Naive thymus-derived CD4-positive, alpha-beta T cell (primary cell): ENCODE data around the gene FAM210B. TPM values are rescaled to one million over a fixed set of nuclear protein-coding genes. Genes with fewer than 3 reads are reported as not detected.

Experiments used
- ATAC-seq: fragments of 150-1000 bp; cut with Tn5 transposase; 2 replicates; pipeline ENCODE4 v1.10.0; 2021; ENCODE audit warnings: mild to moderate bottlenecking, moderate library complexity
- CTCF ChIA-PET: fragments of 350-600 bp; sonication (Branson Sonifier 250); formaldehyde crosslinking; loops from one replicate; lab custom pipeline; 2021; ENCODE audit warnings: antibody characterized with exemption; lab: Charles Lee
- POLR2A ChIA-PET: fragments of 350-600 bp; sonication (Branson Sonifier 250); formaldehyde crosslinking; loops from one replicate; lab custom pipeline; 2021; ENCODE audit warnings: antibody characterized with exemption, inconsistent platforms; lab: Charles Lee
- DNase-seq, 9 donors: peaks; one replicate each; pipeline versions ENCODE4 v3.0.0 to v3.0.0-alpha.2; 2020 to 2022; ENCODE audit warnings: mixed read lengths in 1 of 9
- H3K27ac ChIP-seq: one replicate; pipeline ENCODE4 v1.7.0; 2013; ENCODE audit warnings: mild to moderate bottlenecking, low read depth, low read length, moderate library complexity
- H3K27me3 ChIP-seq, 2 donors: one replicate each; pipeline ENCODE4 v1.7.0; 2013; ENCODE audit warnings: low read length in 2 of 2, mild to moderate bottlenecking in 2 of 2, moderate library complexity in 2 of 2; ENCODE audit not compliant: control insufficient read depth in 2 of 2, insufficient read depth in 2 of 2
- H3K36me3 ChIP-seq, 3 experiments: 1 replicate in 2 of 3; 2 replicates in 1 of 3; pipeline ENCODE4 v1.7.0; 2013; ENCODE audit warnings: low read length in 3 of 3, mild to moderate bottlenecking in 3 of 3, moderate library complexity in 1 of 3; ENCODE audit not compliant: insufficient read depth in 3 of 3, control insufficient read depth in 2 of 3
- H3K4me1 ChIP-seq, 2 donors: one replicate each; pipeline ENCODE4 v1.7.0; 2013; ENCODE audit warnings: low read length in 2 of 2, mild to moderate bottlenecking in 2 of 2, moderate library complexity in 1 of 2; ENCODE audit not compliant: control insufficient read depth in 2 of 2, insufficient read depth in 2 of 2
- H3K4me3 ChIP-seq: 2 replicates; pipeline ENCODE4 v1.7.0; 2013; ENCODE audit warnings: mild to moderate bottlenecking, low read length
- H3K9me3 ChIP-seq, 3 experiments: 1 replicate in 2 of 3; 2 replicates in 1 of 3; pipeline ENCODE4 v1.7.0; 2013; ENCODE audit warnings: low read length in 3 of 3; ENCODE audit not compliant: control insufficient read depth in 2 of 3
- H3K27ac Mint-ChIP-seq, 9 donors: one replicate each; pipeline ENCODE4 v1.8.0; 2020 to 2022; ENCODE audit warnings: mixed read lengths in 9 of 9, mild to moderate bottlenecking in 8 of 9, moderate library complexity in 5 of 9, inconsistent platforms in 2 of 9
- H3K27me3 Mint-ChIP-seq, 5 donors: one replicate each; pipeline ENCODE4 v1.8.0; 2021 to 2022; ENCODE audit warnings: mixed read lengths in 5 of 5, mild to moderate bottlenecking in 1 of 5
- H3K36me3 Mint-ChIP-seq, 5 donors: one replicate each; pipeline ENCODE4 v1.8.0; 2020 to 2022; ENCODE audit warnings: mixed read lengths in 5 of 5, mild to moderate bottlenecking in 3 of 5, inconsistent platforms in 1 of 5
- H3K4me1 Mint-ChIP-seq, 7 donors: one replicate each; pipeline ENCODE4 v1.8.0; 2020 to 2022; ENCODE audit warnings: mixed read lengths in 7 of 7, mild to moderate bottlenecking in 3 of 7, inconsistent platforms in 1 of 7
- H3K4me3 Mint-ChIP-seq, 10 donors: one replicate each; pipeline ENCODE4 v1.8.0; 2020 to 2022; ENCODE audit warnings: mild to moderate bottlenecking in 10 of 10, mixed read lengths in 10 of 10, moderate library complexity in 6 of 10, inconsistent platforms in 2 of 10
- H3K9me3 Mint-ChIP-seq, 11 donors: one replicate each; pipeline ENCODE4 v1.8.0; 2020 to 2022; ENCODE audit warnings: mixed read lengths in 11 of 11, mild to moderate bottlenecking in 4 of 11, inconsistent platforms in 1 of 11, moderate library complexity in 1 of 11
- intact Hi-C, 2 donors: fragments of 100-400 bp; cut with micrococcal nuclease; formaldehyde crosslinking; loops; one replicate each; pipeline ENCODE4 v1.15.1; 2023
- polyA plus RNA-seq, 2 donors: library from polyadenylated mRNA; unstranded; fragments of 300-500 nt; fragmentation: Illumina TruSeq; gene quantifications; one replicate each; pipeline ENCODE4 v1.2.3, GENCODE V29; 2021
- total RNA-seq, 6 experiments: library from RNA in 5 of 6; stranded (reverse) in 5 of 6; gene quantifications; 1 replicate in 5 of 6; 2 replicates in 1 of 6; pipeline ENCODE4 v1.2.3 and lab custom pipeline; 2021 to 2026

Gene FAM210B
- total and polyA plus RNA-seq, 7 experiments from 2014 or later: 8.1 to 43.2 (median 30.6) TPM

DNA sequence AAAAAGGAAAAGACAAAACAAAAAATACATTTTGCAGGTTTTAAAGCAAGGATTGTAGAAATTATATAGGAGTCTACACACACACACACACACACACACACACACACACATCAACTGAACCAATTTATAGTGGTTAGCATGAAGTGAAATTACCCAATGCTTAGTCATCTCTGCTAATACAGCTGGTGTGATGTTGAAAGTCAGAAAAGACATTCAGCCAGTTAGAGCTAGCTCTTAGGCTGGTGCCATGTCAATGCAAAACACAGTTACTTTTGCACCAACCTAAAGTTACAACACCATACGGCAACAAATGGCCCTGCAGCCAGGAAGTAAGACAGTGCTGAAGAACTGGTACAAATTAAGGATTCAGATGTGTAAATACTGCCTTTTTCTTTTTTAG is 15.2 kb downstream of the FAM210B start:
- Mint-ChIP-seq H3K27me3 (no peaks in the 10 kb centered on the region), H3K27ac (peak overlapping the region in 1 of 9 donors; percentile 38), H3K4me3 (peak overlapping the region in 1 of 10 donors; percentile 25), H3K9me3 (no peaks in the 10 kb centered on the region), H3K36me3 (peaks cover 0 to 39% (median 0%) of the 10 kb centered on the region in 5 donors), H3K4me1 (peaks cover 0 to 39% (median 0%) of the 10 kb centered on the region in 7 donors)
- no peak overlapping the region for H3K4me3 ChIP-seq
- H3K27me3 ChIP-seq: no peaks in the 10 kb centered on the region
- H3K27ac ChIP-seq: no peak overlapping the region
- no peaks in the 10 kb centered on the region for H3K36me3 ChIP-seq
- POLR2A ChIA-PET: interaction anchor here (0.6 to 0.7 kb wide), 2 partner anchors 14 to 91 kb away, joined by 3 to 8 read pairs; no protein-coding TSS in a partner anchor
- ATAC-seq (peak; percentile 90), DNase-seq (no peak)
- no peaks in the 10 kb centered on the region for H3K9me3 ChIP-seq
- no peaks in the 10 kb centered on the region for H3K4me1 ChIP-seq
- intact Hi-C loops: no loop called here
- CTCF ChIA-PET: no interaction called here

DNA sequence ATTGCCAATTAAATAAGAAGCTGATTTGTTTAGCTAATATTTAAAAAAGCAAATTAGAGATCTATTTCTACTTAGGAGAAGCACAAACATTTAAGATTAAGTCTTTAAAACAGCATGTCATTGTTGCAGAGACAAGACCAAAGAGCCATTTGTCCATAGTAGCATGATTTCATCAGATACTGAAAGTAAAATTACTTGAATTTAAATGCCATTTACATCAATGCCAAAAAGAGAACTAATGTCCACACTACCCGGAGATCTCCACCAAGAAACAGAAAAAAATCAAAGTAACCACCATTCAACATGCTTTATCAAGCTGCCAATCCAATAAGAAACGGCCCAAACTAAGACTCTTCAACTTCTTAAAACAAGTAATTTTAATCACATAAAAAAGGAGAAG is 17.6 kb downstream of the FAM210B start:
- no peaks in the 10 kb centered on the region for H3K27me3 ChIP-seq
- Mint-ChIP-seq H3K4me1 (peaks cover 0 to 51% (median 0%) of the 10 kb centered on the region in 7 donors), H3K4me3 (peak overlapping the region in 1 of 10 donors; percentile 12), H3K36me3 (peaks cover 0 to 36% (median 0%) of the 10 kb centered on the region in 5 donors), H3K9me3 (no peaks in the 10 kb centered on the region), H3K27me3 (no peaks in the 10 kb centered on the region), H3K27ac (peak overlapping the region in 1 of 9 donors; percentile 44)
- no peaks in the 10 kb centered on the region for H3K9me3 ChIP-seq
- no peak overlapping the region for H3K4me3 ChIP-seq
- DNase-seq: no peak
- ATAC-seq: no peak
- no peak overlapping the region for H3K27ac ChIP-seq
- H3K4me1 ChIP-seq: no peaks in the 10 kb centered on the region
- ChIA-PET POLR2A (interaction anchor here (0.8 kb wide), 1 partner anchor 16 kb away, joined by 3 read pairs; the partner anchor contains the start of genes AURKA and CSTF1), CTCF (no interaction called here)
- H3K36me3 ChIP-seq: no peaks in the 10 kb centered on the region
- intact Hi-C loops: no loop called here

DNA sequence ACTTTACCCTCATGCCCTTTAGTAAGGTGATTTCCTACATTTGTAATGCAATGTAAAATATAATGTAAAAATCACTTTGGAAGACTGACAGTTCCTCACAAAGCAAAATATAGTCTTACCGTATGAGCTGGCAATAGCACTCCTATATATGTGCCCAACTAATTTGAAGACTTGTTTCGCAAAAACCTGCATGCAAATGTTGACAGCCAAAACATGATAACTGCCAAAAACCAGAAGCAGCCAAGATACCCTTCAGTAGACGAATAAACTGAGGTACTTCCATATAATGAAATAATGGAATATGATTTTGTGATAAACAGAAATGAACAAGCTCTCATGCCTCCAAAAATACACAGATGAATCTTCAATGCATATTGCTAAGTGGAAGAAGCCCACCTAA is 19.6 kb downstream of the FAM210B start:
- DNase-seq (no peak), ATAC-seq (no peak)
- Histone ChIP-seq H3K36me3 (no peaks in the 10 kb centered on the region), H3K9me3 (no peaks in the 10 kb centered on the region), H3K27me3 (no peaks in the 10 kb centered on the region), H3K4me3 (no peak overlapping the region), H3K4me1 (no peaks in the 10 kb centered on the region), H3K27ac (no peak overlapping the region)
- Mint-ChIP-seq H3K9me3 (no peaks in the 10 kb centered on the region), H3K4me3 (no peak overlapping the region), H3K36me3 (peaks cover 0 to 36% (median 0%) of the 10 kb centered on the region in 5 donors), H3K27ac (peak overlapping the region in 1 of 9 donors; percentile 45), H3K4me1 (peaks cover 0 to 60% (median 0%) of the 10 kb centered on the region in 7 donors), H3K27me3 (no peaks in the 10 kb centered on the region)
- POLR2A ChIA-PET: interaction anchor here (1.0 kb wide), 1 partner anchor 8 kb away, joined by 3 read pairs; no protein-coding TSS in a partner anchor
- intact Hi-C loops: no loop called here
- CTCF ChIA-PET: no interaction called here

DNA sequence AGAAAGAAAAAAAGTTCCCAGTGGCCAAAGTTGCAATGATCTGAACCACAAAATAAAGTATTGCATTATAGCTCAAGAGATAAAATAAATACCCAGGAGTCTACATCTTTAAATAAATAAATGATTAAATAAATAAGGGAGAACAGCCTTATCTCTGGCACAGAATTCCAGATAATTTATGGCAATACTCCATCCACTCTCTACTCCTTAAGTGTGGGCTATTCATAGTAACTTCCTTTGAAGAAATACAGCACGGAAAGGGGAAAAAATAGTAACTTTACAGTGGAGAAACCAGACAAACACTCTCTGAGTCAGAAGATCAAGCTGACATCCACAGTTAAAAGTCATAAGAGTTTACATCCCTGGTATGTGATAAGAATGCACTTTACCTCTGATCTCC is 21.6 kb downstream of the FAM210B start:
- H3K4me1 Mint-ChIP-seq: peaks cover 0 to 63% (median 0%) of the 10 kb centered on the region in 7 donors
- ChIA-PET POLR2A (no interaction called here), CTCF (no interaction called here)

DNA sequence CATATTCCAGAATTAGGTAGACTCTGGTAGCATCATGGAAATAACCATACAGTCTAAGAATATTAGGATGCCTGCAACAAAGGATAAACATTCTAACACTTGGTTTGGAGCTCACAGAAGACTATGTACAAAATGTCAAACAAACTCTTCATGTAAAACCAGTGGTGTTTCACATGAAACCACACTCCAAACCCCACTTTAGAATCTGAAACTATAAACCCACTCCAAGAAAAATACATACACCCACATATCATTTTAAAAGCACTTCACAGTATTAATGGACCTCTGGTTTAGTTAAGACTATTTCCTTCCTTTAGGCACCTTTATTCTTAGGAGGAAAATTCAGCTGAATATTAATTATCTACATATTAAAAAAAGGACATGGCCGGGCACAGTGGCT is 22.7 kb downstream of the FAM210B start:
- no peak for DNase-seq
- peak overlapping the region in 1 of 9 donors; percentile 57 for H3K27ac Mint-ChIP-seq
- peaks cover 0 to 43% (median 0%) of the 10 kb centered on the region in 5 donors for H3K36me3 Mint-ChIP-seq
- intact Hi-C loops: no loop called here
- no peaks in the 10 kb centered on the region for H3K9me3 ChIP-seq
- CTCF ChIA-PET: no interaction called here
- H3K36me3 ChIP-seq: no peaks in the 10 kb centered on the region
- no peak overlapping the region for H3K27ac ChIP-seq
- no peak overlapping the region for H3K4me3 Mint-ChIP-seq
- no peaks in the 10 kb centered on the region for H3K4me1 ChIP-seq
- H3K27me3 ChIP-seq: no peaks in the 10 kb centered on the region
- POLR2A ChIA-PET: interaction anchor here (1.4 kb wide), 1 partner anchor 10 kb away, joined by 3 read pairs; the partner anchor contains the start of gene AURKA
- peaks cover 0 to 55% (median 0%) of the 10 kb centered on the region in 7 donors for H3K4me1 Mint-ChIP-seq
- H3K27me3 Mint-ChIP-seq: no peaks in the 10 kb centered on the region
- ATAC-seq: no peak
- no peaks in the 10 kb centered on the region for H3K9me3 Mint-ChIP-seq
- H3K4me3 ChIP-seq: no peak overlapping the region

More for the DNA sequence above, 21.6 kb downstream of the FAM210B start:
- H3K4me1 ChIP-seq: no peaks in the 10 kb centered on the region
- no peaks in the 10 kb centered on the region for H3K27me3 ChIP-seq
- intact Hi-C loops: no loop called here
- DNase-seq (no peak), ATAC-seq (no peak)
- H3K4me3 ChIP-seq: no peak overlapping the region
- no peak overlapping the region for H3K27ac ChIP-seq
- Mint-ChIP-seq H3K27me3 (no peaks in the 10 kb centered on the region), H3K4me3 (no peak overlapping the region), H3K36me3 (peaks cover 0 to 42% (median 0%) of the 10 kb centered on the region in 5 donors), H3K27ac (no peak overlapping the region), H3K9me3 (no peaks in the 10 kb centered on the region)
- no peaks in the 10 kb centered on the region for H3K9me3 ChIP-seq
- no peaks in the 10 kb centered on the region for H3K36me3 ChIP-seq

DNA sequence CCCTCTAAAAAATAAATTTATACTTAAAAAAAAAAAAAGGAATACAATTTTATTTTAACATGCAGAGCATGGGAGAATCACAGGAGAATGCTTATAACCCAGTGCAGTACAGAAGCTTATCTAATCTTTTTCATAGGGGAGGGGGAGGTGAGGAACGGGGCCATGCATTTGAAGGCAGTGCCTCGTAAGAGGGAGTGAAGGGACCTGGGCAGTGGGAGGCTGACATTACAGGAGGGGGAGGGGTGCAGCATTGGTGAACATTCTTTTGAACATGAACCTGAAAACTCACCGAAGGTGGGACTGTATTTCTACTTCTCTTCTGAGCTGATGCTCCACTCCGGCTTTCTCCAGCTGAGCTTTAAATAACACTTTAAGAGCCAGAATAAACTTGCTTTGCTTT is 23.9 kb downstream of the FAM210B start:
- intact Hi-C loops: no loop called here
- Mint-ChIP-seq H3K9me3 (no peaks in the 10 kb centered on the region), H3K4me3 (no peak overlapping the region), H3K27ac (no peak overlapping the region), H3K27me3 (no peaks in the 10 kb centered on the region), H3K4me1 (peaks cover 0 to 49% (median 0%) of the 10 kb centered on the region in 7 donors), H3K36me3 (peaks cover 0 to 43% (median 0%) of the 10 kb centered on the region in 5 donors)
- CTCF ChIA-PET: no interaction called here
- POLR2A ChIA-PET: no interaction called here
- no peaks in the 10 kb centered on the region for H3K9me3 ChIP-seq
- DNase-seq (no peak), ATAC-seq (no peak)
- no peak overlapping the region for H3K27ac ChIP-seq
- no peaks in the 10 kb centered on the region for H3K36me3 ChIP-seq
- no peaks in the 10 kb centered on the region for H3K4me1 ChIP-seq
- no peaks in the 10 kb centered on the region for H3K27me3 ChIP-seq
- no peak overlapping the region for H3K4me3 ChIP-seq

DNA sequence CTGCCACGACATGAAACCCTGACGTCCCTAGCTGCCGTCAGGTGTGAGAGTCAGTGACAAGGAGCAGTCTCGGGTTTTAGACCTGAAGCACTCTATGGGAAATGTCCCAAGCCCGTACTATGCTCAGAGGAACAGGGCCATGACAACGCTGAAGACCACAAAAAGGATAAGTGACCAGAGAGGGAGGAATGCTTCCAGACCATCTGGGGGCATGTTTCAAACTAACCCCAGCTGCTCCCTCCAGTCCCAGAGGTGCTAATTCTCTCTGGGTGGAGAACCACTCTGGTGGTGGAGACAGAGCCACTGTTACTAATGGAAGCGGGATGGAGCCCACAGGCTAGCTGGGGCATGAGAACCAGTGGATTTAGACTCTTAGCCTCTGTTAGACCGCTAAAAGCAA is 24.6 kb downstream of the FAM210B start:
- no peak overlapping the region for H3K27ac Mint-ChIP-seq
- H3K36me3 Mint-ChIP-seq: peaks cover 0 to 38% (median 0%) of the 10 kb centered on the region in 5 donors
- Histone ChIP-seq H3K36me3 (no peaks in the 10 kb centered on the region), H3K27ac (no peak overlapping the region), H3K4me1 (no peaks in the 10 kb centered on the region), H3K27me3 (no peaks in the 10 kb centered on the region), H3K4me3 (no peak overlapping the region), H3K9me3 (no peaks in the 10 kb centered on the region)
- no peak overlapping the region for H3K4me3 Mint-ChIP-seq
- ATAC-seq: no peak
- H3K9me3 Mint-ChIP-seq: no peaks in the 10 kb centered on the region
- intact Hi-C loops: no loop called here
- H3K4me1 Mint-ChIP-seq: peaks cover 0 to 46% (median 0%) of the 10 kb centered on the region in 7 donors
- CTCF ChIA-PET: no interaction called here
- DNase-seq: no peak
- POLR2A ChIA-PET: no interaction called here
- H3K27me3 Mint-ChIP-seq: no peaks in the 10 kb centered on the region
